ENCODE data around the gene CAB39L. TPM values are rescaled to one million over a fixed set of nuclear protein-coding genes. Genes with fewer than 3 reads are reported as not detected.
"Not testable (repeated sequence)": the region's sequence is repeated elsewhere in the genome, so short reads cannot be mapped to it uniquely, and the experiment has no call there.

CAB39L gene
- polyA plus RNA-seq, 2 of the 4 experiments (the other 2 are of a cell fraction) = 2.3 to 5.2 TPM

DNA sequence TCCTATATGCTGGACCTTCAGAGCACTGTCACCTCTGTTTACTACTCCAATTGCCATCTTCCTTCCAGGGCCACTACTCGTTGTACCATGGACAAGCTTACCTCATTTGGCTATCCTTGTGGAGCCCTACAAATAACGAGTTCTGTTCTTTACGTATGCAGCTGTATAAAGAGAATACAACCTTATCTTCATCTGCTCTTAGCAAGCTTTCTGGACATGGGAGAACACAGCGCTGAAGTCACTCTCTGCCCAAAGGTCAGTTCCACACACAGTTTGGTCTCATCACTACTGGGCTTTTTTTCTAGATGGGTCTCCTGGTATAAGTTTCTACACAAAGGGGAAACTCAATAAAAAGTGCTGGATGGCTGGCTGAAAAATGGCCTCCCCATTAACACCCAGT is 107.2 kb downstream of the CAB39L start:
- ATAC-seq (no peak), FAIRE-seq (no peak)
- 62% methylated on average over 4 of the region's 4 CpGs for WGBS (ENCODE audit: missing lambda C conversion rate)

DNA sequence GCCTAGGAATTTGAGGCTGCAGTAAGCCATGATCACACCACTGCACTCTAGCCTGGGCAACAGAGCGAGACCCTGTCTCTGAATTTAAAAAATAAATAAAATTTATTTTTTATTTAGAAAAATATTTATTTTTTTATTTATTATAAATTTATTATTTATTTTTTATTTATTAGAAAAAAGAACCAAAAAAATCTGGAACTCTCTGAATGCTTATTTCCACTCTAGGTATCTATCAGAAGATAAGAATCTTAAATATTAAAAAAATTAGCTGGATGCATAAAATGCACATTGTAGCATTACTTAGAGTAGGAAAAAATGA is 113.4 kb downstream of the CAB39L start:
- CTCF ChIA-PET = no interaction called here
- no peak for FAIRE-seq

More for the DNA sequence above, 107.2 kb downstream of the CAB39L start:
- Histone ChIP-seq H3K4me2 (no peak overlapping the region), H3K4me3 (no peak overlapping the region), H3K9me3 (no peaks in the 10 kb centered on the region), H3K27ac (no peak overlapping the region), H3K4me1 (no peaks in the 10 kb centered on the region)
- TF ChIP-seq ZNF302 (CRISPR knock-in tag; IDR thresholded peaks at IDR 0.05) = no peak
- no peak for TF ChIP-seq JUNB (IDR thresholded peaks at IDR 0.05)
- no peak for TF ChIP-seq MAFK (IDR thresholded peaks at IDR 0.05; ENCODE audit: partially characterized antibody)
- TF ChIP-seq RNF2 (IDR thresholded peaks at IDR 0.05; ENCODE audit: borderline replicate concordance, low read depth) = no peak
- TF ChIP-seq, protein P1, sequence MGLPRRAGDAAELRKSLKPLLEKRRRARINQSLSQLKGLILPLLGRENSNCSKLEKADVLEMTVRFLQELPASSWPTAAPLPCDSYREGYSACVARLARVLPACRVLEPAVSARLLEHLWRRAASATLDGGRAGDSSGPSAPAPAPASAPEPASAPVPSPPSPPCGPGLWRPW (IDR thresholded peaks at IDR 0.05) = no peak
- TF ChIP-seq BHLHE40 (IDR thresholded peaks at IDR 0.05; ENCODE audit: low read depth, low read length) = no peak
- no peak for TF ChIP-seq SMC3 (IDR thresholded peaks at IDR 0.05)
- TF ChIP-seq TFCP2L1 (CRISPR knock-in tag; IDR thresholded peaks at IDR 0.05) = no peak
- no peak for TF ChIP-seq FOXS1 (CRISPR knock-in tag; IDR thresholded peaks at IDR 0.05)
- no peak for TF ChIP-seq RCOR1 (IDR thresholded peaks at IDR 0.05; ENCODE audit: low read depth, low read length)
- no peak for TF ChIP-seq PHF8 (IDR thresholded peaks at IDR 0.05; ENCODE audit: borderline replicate concordance, low read depth)
- TF ChIP-seq, protein P2, sequence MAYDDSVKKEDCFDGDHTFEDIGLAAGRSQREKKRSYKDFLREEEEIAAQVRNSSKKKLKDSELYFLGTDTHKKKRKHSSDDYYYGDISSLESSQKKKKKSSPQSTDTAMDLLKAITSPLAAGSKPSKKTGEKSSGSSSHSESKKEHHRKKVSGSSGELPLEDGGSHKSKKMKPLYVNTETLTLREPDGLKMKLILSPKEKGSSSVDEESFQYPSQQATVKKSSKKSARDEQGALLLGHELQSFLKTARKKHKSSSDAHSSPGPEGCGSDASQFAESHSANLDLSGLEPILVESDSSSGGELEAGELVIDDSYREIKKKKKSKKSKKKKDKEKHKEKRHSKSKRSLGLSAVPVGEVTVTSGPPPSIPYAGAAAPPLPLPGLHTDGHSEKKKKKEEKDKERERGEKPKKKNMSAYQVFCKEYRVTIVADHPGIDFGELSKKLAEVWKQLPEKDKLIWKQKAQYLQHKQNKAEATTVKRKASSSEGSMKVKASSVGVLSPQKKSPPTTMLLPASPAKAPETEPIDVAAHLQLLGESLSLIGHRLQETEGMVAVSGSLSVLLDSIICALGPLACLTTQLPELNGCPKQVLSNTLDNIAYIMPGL (CRISPR knock-in tag; IDR thresholded peaks at IDR 0.05; ENCODE audit: borderline replicate concordance) = no peak
- TF ChIP-seq MAZ (IDR thresholded peaks at IDR 0.05; ENCODE audit: borderline replicate concordance, low read depth, low read length) = no peak
- TF ChIP-seq KDM5A (IDR thresholded peaks at IDR 0.05) = no peak
- no peak for TF ChIP-seq EHMT2 (IDR thresholded peaks at IDR 0.05; ENCODE audit: low read depth)
- TF ChIP-seq FOSB (CRISPR knock-in tag; IDR thresholded peaks at IDR 0.05) = no peak
- TF ChIP-seq, protein P3, sequence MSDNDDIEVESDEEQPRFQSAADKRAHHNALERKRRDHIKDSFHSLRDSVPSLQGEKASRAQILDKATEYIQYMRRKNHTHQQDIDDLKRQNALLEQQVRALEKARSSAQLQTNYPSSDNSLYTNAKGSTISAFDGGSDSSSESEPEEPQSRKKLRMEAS (IDR thresholded peaks at IDR 0.05) = no peak
- ChIA-PET POLR2A (no interaction called here), CTCF (no interaction called here)
- DNase-seq (ENCODE audit: low read depth in 1 of 2, low spot score in 1 of 2) = no peak

DNA sequence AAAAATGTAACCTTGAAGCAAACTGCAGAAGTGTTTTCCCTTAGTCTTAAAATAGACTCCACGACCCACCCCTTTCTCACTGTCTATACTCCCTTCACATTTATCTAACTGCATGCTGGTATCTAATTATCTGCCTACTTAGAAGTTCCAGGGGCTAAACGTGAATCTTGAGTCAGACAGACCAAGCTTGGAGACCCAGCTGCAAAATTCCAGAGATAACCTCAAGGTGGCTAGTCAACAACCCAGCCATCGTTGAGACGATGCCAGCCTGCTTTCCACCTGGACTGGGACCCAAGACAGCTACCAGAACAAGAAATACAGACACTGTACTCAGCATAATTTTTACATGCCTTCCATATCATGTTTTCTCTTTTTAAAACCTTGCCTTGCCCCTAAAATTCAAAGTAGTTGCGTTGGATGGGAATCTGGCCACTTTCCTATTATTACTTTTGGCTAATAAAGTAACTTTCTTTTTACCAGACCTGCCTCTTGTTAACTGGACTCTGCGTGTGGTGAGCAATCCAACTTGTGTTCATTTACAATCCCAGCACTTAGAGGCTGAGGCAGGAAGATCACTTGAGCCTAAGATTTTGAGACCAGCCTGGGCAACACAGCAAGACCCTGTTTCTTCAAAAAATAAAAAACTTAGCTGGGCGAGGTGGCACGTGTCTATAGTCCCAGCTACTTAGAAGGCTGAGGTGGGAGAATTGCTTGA is 113.9 kb downstream of the CAB39L start:
- CTCF ChIA-PET = no interaction called here
- ATAC-seq (no peak), FAIRE-seq (no peak), DNase-seq (ENCODE audit: low read depth in 1 of 2, low spot score in 1 of 2) (no peak)
- no peaks in the 10 kb centered on the region for H3K4me1 ChIP-seq
- no peak overlapping the region for H3K4me3 ChIP-seq
- WGBS (ENCODE audit: missing lambda C conversion rate) = 86% methylated on average over 8 of the region's 8 CpGs
- no peaks in the 10 kb centered on the region for H3K9me3 ChIP-seq
- POLR2A ChIA-PET = no interaction called here
- TF ChIP-seq EP300 (IDR thresholded peaks at IDR 0.05) (no peak), ESRRA (IDR thresholded peaks at IDR 0.05; ENCODE audit: borderline replicate concordance, low read length) (no peak)
- H3K4me2 ChIP-seq = no peak overlapping the region
- H3K27ac ChIP-seq = no peak overlapping the region

More for the DNA sequence above, 113.4 kb downstream of the CAB39L start:
- POLR2A ChIA-PET = no interaction called here
- no peak for ATAC-seq
- no peak overlapping the region for H3K4me3 ChIP-seq
- no peak overlapping the region for H3K4me2 ChIP-seq
- TF ChIP-seq, protein P1 (IDR thresholded peaks at IDR 0.05) = no peak
- 91% methylated on average over 1 of the region's 1 CpG for WGBS (ENCODE audit: missing lambda C conversion rate)
- H3K9me3 ChIP-seq = no peaks in the 10 kb centered on the region
- DNase-seq (ENCODE audit: low read depth in 1 of 2, low spot score in 1 of 2) = no peak
- H3K4me1 ChIP-seq = no peaks in the 10 kb centered on the region
- H3K27ac ChIP-seq = no peak overlapping the region

DNA sequence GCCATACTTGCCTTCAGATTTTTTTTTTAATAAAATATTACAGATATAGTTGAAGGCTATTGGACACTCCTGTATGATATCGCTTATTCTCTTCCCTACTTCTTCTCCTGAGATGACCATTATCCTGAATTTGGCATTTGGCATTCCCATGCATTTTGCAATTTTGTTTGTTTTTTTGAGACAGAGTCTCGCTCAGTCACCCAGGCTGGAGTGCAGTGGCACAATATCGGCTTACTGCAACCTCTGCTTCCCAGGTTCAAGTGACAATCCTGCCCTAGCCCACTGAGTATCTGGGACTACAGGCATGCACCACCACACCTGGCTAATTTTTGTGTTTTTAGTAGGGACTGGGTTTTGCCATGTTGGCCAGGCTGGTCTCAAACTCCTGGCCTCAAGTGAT is 116.7 kb downstream of the CAB39L start:
- POLR2A ChIA-PET; DNase-seq (ENCODE audit: low read depth in 1 of 2, low spot score in 1 of 2); H3K4me2 ChIP-seq; CTCF ChIA-PET; ATAC-seq; H3K9me3 ChIP-seq; H3K4me1 ChIP-seq; H3K27ac ChIP-seq; H3K4me3 ChIP-seq; FAIRE-seq: not testable (repeated sequence)
- WGBS (ENCODE audit: missing lambda C conversion rate) = 86% methylated on average over 3 of the region's 3 CpGs
